Stimulated activated CD4-positive, alpha-beta T cell treated with anti-CD3 and anti-CD28 coated beads, TNF-alpha, amount 100 ng/mL, for 1 hour (primary cell): ENCODE results near the gene NOD1.

Experiments used
- DNase-seq, 3 donors: peaks; one replicate each; pipeline ENCODE4 v3.0.0-alpha.2; 2020; ENCODE audit warnings: low read depth in 3 of 3, low spot score in 1 of 3

Gene NOD1

GRCh38 chr7:30450240-30450982 lies 28.2 kb downstream of the NOD1 start:
- no peak for DNase-seq

DNA sequence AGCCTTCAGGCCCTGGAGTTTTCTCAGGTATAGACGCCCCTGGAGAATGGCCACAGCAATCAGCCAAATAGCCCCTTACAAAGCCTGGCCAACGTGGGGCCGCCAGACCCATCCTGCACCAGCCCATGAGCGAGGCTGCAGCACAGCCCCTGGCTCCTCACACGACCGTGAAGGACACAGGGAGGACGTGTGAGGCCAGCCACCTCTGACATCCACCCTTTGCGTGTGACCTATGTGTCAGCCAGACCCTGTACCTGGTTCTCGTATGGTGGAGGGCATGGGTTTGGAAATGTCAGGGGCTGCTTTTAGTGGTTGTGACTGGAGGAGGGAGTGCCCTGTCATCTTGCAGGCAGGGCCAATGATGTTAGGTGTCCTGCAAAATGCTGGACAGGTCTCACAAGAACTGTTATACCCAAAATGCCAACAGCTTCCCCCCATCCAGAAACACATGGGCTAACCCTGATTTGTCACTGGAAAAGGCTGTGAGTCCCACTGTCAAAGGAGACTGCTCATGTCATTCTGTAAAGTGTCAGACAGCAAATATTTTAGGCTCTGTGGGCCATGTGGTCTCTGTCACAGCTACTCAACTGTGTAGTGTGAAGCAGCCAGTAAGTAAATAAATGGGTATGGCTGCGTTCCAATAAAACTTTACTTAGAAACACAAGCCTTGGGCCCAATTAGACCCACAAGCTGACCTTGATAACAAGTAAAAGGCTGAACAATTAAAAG lies 30.0 kb downstream of the NOD1 start:
- DNase-seq: no peak

- DNase-seq: no peak
Observed at GRCh38 chr7:30447466-30447865, 31.1 kb downstream of the NOD1 start.

GRCh38 chr7:30446266-30446665 lies 32.3 kb downstream of the NOD1 start:
- DNase-seq: no peak

DNA sequence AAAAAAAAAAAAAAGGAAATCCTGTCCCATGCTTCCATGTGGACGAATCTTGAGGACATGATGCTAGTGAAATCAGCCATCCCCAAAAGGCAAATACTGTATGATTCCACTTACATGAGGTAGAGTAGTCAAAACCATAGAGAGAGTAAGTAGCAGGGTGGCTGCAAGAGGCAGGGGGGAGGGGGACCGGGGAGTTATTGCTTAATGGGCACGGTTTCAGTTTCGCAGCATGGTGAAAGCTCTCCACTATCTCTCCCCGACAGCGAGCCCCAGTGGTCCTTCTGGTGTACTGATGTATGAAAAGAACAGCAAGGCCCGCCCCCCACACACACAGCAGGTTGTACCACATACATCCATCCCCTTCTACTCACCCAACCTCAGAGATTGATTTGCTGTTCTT lies 32.8 kb downstream of the NOD1 start:
- DNase-seq: peak; percentile 27 to 37 (median 34)

- DNase-seq: no peak
Observed at GRCh38 chr7:30437823-30438574, 40.6 kb downstream of the NOD1 start.

DNA sequence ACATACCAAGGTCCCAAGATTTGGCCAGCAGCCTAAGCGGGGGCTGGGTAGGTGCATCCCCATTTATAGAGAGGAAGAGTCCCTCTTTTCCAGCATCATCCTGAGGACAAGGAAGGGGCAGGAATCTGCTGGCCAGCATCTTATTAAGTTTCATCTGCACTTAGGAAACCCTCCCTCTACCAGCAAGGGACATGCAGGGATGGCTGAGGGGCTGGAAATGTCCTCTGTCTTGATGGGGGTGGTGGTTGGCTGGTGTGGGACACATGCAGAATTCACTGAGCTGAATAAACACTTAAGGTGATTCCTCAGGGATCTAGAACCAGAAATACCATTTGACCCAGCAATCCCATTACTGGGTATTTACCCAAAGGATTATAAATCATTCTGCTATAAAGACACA lies 42.1 kb downstream of the NOD1 start:
- no peak for DNase-seq

DNA sequence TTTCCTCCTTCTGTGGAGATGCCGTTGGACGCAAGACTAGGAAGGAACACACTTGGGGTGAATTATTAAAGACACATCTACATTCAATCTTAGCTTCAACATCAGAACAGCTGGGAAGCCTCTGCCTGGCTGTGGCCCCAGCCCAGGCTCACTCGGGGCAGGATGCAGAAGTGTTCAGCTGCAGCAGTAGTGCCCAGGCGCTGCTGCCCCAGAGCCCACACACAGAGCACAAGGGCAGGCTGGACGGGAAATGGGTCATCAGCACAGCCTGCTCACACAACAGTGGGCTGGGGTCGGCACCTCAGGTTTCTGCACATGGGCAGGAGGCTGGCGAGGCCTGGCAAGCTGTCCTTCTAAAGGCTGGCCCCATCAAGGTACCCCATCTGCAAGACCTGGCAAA lies 42.5 kb downstream of the NOD1 start:
- DNase-seq: no peak

DNA sequence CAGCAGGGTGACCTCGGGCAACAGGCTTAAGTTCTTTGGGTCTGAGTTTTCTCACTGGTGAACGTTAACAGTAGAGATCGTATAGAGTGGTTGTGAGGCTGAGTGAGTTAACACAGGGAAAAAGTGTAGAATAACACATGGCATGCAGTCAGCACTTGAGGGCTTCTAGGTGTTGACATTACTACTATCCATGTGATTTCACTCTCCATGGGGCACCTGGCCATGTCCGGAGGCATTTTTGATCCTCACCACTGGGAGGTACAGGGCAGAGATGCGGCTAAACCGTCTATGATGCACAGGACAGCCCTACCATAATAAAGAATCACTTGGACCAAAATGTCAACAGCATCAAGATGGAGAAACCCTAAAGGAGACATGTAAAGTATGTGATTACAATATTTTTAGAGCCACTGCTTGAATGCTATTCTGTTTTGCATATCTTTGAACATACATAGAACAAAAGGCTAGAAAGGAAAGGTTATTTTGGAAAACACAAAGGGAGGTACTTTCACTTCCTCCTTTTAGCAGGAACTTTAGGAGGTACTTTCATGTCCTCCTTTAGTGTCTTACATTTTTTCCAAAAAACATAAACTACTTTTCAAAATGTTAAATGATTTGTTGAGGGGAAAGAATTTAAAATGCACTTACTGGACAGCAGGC lies 44.3 kb downstream of the NOD1 start:
- no peak for DNase-seq

DNA sequence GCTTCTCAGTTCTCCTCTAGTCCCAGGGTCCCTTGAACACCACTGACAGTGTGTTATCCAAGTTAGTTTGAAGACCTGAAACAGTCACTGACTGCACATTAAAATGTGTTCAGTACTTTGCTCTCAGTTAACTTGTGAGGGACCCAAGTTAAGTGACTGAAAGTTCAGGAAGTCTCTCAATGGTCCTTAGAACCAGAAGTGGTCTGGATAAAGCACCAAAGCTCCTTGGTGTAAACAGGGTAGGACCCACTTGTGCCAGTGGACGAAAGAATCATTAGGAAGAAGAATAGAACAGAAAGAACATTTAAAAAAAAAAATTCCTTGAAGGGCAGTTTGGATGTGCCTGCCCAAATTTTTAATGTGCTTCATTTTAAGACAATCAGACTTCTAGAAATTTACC lies 45.1 kb downstream of the NOD1 start:
- DNase-seq: no peak

DNA sequence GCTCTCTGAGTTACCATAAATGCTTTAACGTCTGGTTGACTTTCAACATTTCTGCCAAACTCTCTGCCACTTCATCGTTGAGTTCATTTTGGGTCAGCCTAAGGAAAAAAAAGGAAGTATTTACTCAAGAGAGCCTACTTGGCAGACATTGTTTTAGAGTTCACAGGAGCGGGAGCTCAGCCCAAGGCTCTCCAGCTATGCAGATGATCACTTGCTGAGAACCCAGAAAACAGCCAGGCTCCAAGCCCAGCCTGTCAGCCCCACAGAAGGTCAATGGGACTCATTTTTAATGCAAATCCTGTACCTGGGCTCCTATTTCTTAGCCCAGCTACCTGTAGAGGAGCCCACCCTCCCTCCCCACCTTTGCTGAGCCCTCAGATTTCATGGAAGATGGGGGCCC lies 45.5 kb downstream of the NOD1 start:
- DNase-seq: no peak

DNA sequence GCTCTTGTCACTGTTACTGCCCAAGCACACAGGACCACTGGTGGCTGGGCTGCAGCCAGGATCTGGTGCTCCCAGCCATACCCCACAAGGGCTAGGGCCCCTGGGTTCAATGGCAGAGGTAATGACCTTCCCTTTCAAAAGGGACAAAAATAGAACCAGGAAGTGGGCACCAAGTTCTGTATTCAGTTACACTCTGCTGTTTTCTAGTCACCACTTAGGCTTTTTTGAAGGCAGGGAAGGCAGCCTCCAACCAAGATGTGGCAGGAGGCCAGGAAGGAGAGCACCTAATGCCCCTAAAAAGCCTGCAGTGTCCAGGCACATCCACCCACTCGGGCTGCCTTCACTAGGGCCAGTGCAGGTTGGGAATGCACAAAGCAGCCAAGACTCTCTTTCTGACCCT lies 47.8 kb downstream of the NOD1 start:
- no peak for DNase-seq

DNA sequence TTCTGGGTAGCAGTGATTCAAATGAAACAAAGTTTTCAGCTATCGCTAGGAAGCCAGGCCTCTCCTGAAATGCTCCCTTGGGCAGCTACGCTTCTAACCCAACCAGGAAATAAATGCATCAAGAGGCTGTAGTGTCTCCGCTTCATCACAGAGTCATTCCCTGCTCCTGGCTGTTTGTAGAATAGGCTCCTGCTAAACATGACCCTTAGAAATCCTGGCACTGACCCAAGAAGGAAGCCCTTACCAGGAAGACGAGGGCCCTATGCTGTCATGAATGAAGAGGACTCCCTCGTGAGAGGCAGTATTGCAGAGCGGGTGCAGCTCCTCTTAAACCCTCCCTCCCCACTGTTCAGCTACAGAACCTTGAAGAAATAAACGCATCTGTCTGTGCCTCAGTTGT lies 48.3 kb downstream of the NOD1 start:
- no peak for DNase-seq

GRCh38 chr7:30429156-30429530 lies 49.4 kb downstream of the NOD1 start:
- DNase-seq: no peak

- no peak for DNase-seq
Observed at GRCh38 chr7:30428246-30429155, 50.1 kb downstream of the NOD1 start.

- DNase-seq: no peak
Observed at GRCh38 chr7:30427296-30428070, 51.1 kb downstream of the NOD1 start.

DNA sequence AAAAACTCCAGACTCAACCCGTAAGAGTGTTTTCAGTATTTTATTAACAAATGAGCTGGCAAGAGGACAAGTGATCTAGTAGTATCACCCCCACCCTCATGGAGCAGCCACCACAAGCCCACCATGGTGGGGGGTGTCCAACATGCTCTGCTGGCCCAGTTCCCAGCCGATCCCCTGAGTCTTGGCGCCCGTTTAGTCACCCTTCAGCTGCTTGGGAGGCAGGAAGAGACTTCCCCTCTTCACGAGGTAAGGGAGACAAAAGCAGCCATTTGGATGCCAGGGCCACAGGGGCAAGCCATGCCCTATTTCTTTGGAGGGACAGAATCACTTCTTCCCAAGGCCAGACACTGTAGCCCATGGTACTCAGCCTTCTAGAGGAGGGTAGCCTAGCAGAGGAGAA lies 54.1 kb downstream of the NOD1 start:
- no peak for DNase-seq

GRCh38 chr7:30423788-30424505 lies 54.6 kb downstream of the NOD1 start:
- no peak for DNase-seq

- no peak for DNase-seq
Observed at GRCh38 chr7:30422922-30423321, 55.7 kb downstream of the NOD1 start.
